ENCODE data around the gene SDK1. TPM values are rescaled to one million over a fixed set of nuclear protein-coding genes. Genes with fewer than 3 reads are reported as not detected.
"Not testable (repeated sequence)": the region's sequence is repeated elsewhere in the genome, so short reads cannot be mapped to it uniquely, and the experiment has no call there.

Gene SDK1
- total RNA-seq, 2 donors from 2014 or later = 4.8 to 13.2 TPM

DNA sequence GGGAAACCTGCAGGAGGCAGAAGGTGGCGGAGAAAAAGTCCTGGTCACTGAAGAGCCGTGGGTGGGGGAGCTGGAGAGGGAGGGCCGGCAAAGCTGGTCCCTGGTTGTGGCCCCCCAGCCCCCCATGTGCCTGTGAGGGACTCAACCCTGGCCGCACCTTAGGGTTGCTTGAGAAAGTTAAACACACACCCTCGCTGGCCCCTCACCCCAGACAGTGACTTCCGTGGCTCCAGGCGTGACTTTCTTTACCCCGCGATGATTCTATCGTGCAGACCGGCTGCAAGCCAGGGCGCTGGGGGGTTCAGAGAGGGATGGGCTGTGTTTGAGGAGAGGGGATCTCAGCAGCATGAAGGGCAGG lies 933.4 kb downstream of the SDK1 start:
- WGBS = 81% methylated on average over 12 of the region's 12 CpGs
- Histone ChIP-seq H3K27me3 (replicated peaks; ENCODE audit: insufficient read depth) (no peaks in the 10 kb centered on the region), H3K4me1 (replicated peaks) (no peaks in the 10 kb centered on the region), H3K36me3 (no peaks in the 10 kb centered on the region), H3K4me3 (no peak overlapping the region), H3K9me3 (no peaks in the 10 kb centered on the region), H3K27ac (no peak overlapping the region)
- TF ChIP-seq, protein P1, sequence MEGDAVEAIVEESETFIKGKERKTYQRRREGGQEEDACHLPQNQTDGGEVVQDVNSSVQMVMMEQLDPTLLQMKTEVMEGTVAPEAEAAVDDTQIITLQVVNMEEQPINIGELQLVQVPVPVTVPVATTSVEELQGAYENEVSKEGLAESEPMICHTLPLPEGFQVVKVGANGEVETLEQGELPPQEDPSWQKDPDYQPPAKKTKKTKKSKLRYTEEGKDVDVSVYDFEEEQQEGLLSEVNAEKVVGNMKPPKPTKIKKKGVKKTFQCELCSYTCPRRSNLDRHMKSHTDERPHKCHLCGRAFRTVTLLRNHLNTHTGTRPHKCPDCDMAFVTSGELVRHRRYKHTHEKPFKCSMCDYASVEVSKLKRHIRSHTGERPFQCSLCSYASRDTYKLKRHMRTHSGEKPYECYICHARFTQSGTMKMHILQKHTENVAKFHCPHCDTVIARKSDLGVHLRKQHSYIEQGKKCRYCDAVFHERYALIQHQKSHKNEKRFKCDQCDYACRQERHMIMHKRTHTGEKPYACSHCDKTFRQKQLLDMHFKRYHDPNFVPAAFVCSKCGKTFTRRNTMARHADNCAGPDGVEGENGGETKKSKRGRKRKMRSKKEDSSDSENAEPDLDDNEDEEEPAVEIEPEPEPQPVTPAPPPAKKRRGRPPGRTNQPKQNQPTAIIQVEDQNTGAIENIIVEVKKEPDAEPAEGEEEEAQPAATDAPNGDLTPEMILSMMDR (IDR thresholded peaks at IDR 0.05) = no peak
- TF ChIP-seq POLR2A (IDR thresholded peaks at IDR 0.05) = no peak
- TF ChIP-seq POLR2AphosphoS5 (IDR thresholded peaks at IDR 0.05) = no peak
- intact Hi-C loops (cut with DNase I) = no loop called here
- DNase-seq (ENCODE audit: low spot score) = no peak

DNA sequence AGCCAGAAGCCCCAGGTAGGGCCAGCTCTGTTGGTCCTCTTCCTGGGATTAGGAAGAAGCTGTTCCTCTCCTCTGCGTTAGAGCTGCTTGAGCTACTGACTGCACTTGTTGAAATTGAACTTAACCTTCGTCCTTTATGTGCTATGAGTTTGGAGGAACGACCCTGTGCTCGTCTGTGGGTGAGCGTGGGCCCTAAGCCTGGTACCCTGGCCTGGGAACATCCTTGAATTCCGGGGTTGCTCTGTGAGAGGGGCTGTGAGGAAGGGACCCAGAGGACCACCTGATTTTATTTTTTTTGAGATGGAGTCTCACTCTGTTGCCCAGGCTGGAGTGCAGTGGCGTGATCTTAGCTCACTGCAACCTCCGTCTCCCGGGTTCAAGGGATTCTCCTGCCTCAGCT lies 933.8 kb downstream of the SDK1 start:
- intact Hi-C loops (cut with DNase I) = no loop called here
- no peak overlapping the region for H3K27ac ChIP-seq
- DNase-seq (ENCODE audit: low spot score) = no peak
- 96% methylated on average over 9 of the region's 9 CpGs for WGBS
- H3K9me3 ChIP-seq = no peaks in the 10 kb centered on the region
- no peaks in the 10 kb centered on the region for H3K36me3 ChIP-seq
- TF ChIP-seq POLR2A (IDR thresholded peaks at IDR 0.05) (no peak), POLR2AphosphoS5 (IDR thresholded peaks at IDR 0.05) (no peak)
- TF ChIP-seq, protein P1 (IDR thresholded peaks at IDR 0.05) = no peak
- no peaks in the 10 kb centered on the region for H3K4me1 ChIP-seq (replicated peaks)
- no peak overlapping the region for H3K4me3 ChIP-seq
- no peaks in the 10 kb centered on the region for H3K27me3 ChIP-seq (replicated peaks; ENCODE audit: insufficient read depth)

DNA sequence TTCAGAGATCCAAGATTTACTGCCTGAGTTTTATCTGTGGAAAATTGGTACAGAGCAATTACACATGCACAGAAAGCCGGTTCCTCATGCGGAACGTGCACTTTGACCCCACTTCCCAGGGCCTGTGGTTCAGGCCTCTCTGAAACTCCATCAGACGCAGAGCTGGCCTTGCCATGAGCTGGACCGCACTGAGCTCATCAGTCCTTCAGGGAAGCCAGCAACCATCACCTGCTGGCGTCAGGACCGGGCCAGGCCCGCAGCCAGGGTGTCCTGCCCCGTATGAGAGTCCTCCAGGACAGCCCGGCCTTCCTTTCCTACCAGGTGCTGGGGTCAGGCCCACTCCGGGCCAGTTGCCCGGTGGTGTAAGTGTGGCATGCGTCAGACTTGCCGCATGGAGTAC lies 934.5 kb downstream of the SDK1 start:
- Histone ChIP-seq H3K27ac (no peak overlapping the region), H3K27me3 (replicated peaks; ENCODE audit: insufficient read depth) (no peaks in the 10 kb centered on the region), H3K4me1 (replicated peaks) (no peaks in the 10 kb centered on the region), H3K36me3 (no peaks in the 10 kb centered on the region), H3K9me3 (no peaks in the 10 kb centered on the region), H3K4me3 (no peak overlapping the region)
- TF ChIP-seq, protein P1 (IDR thresholded peaks at IDR 0.05) = no peak
- TF ChIP-seq POLR2A (IDR thresholded peaks at IDR 0.05) = no peak
- no peak for TF ChIP-seq POLR2AphosphoS5 (IDR thresholded peaks at IDR 0.05)
- DNase-seq (ENCODE audit: low spot score) = no peak
- WGBS = 96% methylated on average over 14 of the region's 14 CpGs
- intact Hi-C loops (cut with DNase I) = no loop called here

- Histone ChIP-seq H3K4me1 (replicated peaks) (no peaks in the 10 kb centered on the region), H3K9me3 (no peaks in the 10 kb centered on the region), H3K36me3 (no peaks in the 10 kb centered on the region), H3K27me3 (replicated peaks; ENCODE audit: insufficient read depth) (no peaks in the 10 kb centered on the region), H3K27ac (no peak overlapping the region), H3K4me3 (no peak overlapping the region)
- intact Hi-C loops (cut with DNase I) = no loop called here
- no peak for DNase-seq (ENCODE audit: low spot score)
- TF ChIP-seq, protein P1 (IDR thresholded peaks at IDR 0.05) = no peak
- no peak for TF ChIP-seq POLR2A (IDR thresholded peaks at IDR 0.05)
- no peak for TF ChIP-seq POLR2AphosphoS5 (IDR thresholded peaks at IDR 0.05)
- WGBS = 92% methylated on average over 12 of the region's 12 CpGs
Measured at GRCh38 chr7:4236389-4236788, 935.3 kb downstream of the SDK1 start.

DNA sequence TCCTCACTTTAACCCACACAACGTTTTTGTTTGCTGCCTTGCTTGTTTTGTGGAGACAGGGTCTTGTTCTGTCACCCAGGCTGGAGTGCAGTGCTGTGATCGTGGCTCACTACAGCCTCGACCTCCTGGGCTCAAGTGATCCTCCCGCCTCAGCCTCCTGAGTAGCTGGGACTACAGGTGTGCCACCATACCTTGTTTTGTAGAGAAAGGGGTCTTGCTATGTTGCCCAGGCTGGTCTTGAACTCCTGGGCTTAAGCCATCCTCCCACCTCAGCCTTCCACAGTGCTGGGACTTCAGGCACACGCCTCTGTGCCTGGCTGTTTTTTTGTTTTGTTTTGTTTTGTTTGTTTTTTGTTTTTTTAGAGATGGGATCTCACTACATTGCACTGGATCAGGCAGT lies 935.8 kb downstream of the SDK1 start:
- H3K36me3 ChIP-seq; DNase-seq (ENCODE audit: low spot score); H3K9me3 ChIP-seq; H3K4me3 ChIP-seq; H3K4me1 ChIP-seq (replicated peaks); intact Hi-C loops (cut with DNase I); H3K27me3 ChIP-seq (replicated peaks; ENCODE audit: insufficient read depth); H3K27ac ChIP-seq: not testable (repeated sequence)
- 83% methylated on average over 5 of the region's 5 CpGs for WGBS
